Adrenal gland (tissue), 5 donors: ENCODE measurements around the gene SH2B3.
"Not testable (repeated sequence)": the region's sequence is repeated elsewhere in the genome, so short reads cannot be mapped to it uniquely, and the experiment has no call there.

Experiments
- CTCF ChIP-seq, 6 experiments: fragments of 450-650 bp in 4 of 6; fragments of 200-600 bp in 2 of 6; sonication (generic) in 1 of 6; IDR thresholded peaks; 1 replicate in 5 of 6; 2 replicates in 1 of 6; pipeline versions ENCODE4 v1.5.1 to v1.8.0; 2016 to 2021; ENCODE audit warnings: antibody characterized with exemption in 6 of 6, mild to moderate bottlenecking in 2 of 6, moderate library complexity in 1 of 6
- POLR2A ChIP-seq, 2 donors: fragments of 450-650 bp; IDR thresholded peaks; one replicate each; pipeline ENCODE4 v1.6.1; 2017; ENCODE audit warnings: antibody characterized with exemption in 2 of 2, mild to moderate bottlenecking in 2 of 2, moderate library complexity in 1 of 2
- donor health status: DM: no; HTN: no; CAD: no.

GRCh38 chr12:111460111-111460510 lies 54.4 kb downstream of the SH2B3 start:
- TF ChIP-seq CTCF, POLR2A (IDR thresholded peaks at IDR 0.05): not testable (repeated sequence)
